Osteoblast (primary cell): ENCODE results near the gene DNAI1. TPM values are rescaled to one million over a fixed set of nuclear protein-coding genes. Genes with fewer than 3 reads are reported as not detected.

Source experiments
- DNase-seq: peaks from one replicate; pipeline ENCODE4 v3.0.0; 2011; ENCODE audit warnings: low spot score, mixed read lengths; ENCODE audit not compliant: insufficient read length; ENCODE audit errors: missing footprints
- H2AFZ ChIP-seq: 2 replicates; pipeline ENCODE4 v1.6.0; 2011; ENCODE audit warnings: mild to moderate bottlenecking, low read length
- H3K27ac ChIP-seq: 2 replicates; pipeline ENCODE4 v1.5.1; 2011; ENCODE audit warnings: mild to moderate bottlenecking, low read depth, low read length, moderate library complexity
- H3K27me3 ChIP-seq: 2 replicates; pipeline ENCODE4 v1.6.0; 2012; ENCODE audit warnings: mild to moderate bottlenecking, control low read depth, inconsistent platforms, low read length, moderate library complexity; ENCODE audit not compliant: insufficient read depth
- H3K36me3 ChIP-seq: 2 replicates; pipeline ENCODE4 v1.5.1; 2011; ENCODE audit warnings: mild to moderate bottlenecking, low read length, control low read depth, moderate library complexity; ENCODE audit not compliant: insufficient read depth
- H3K4me1 ChIP-seq: 2 replicates; pipeline ENCODE4 v1.5.1; 2011; ENCODE audit warnings: mild to moderate bottlenecking, low read length, control low read depth, moderate library complexity; ENCODE audit not compliant: insufficient read depth
- H3K4me2 ChIP-seq: 2 replicates; pipeline ENCODE4 v1.6.0; 2011; ENCODE audit warnings: mild to moderate bottlenecking, low read length; ENCODE audit not compliant: insufficient read depth
- H3K4me3 ChIP-seq: fragments of 200-600 bp; sonication (generic); 3 replicates; pipeline ENCODE4 v1.5.1; 2012; ENCODE audit warnings: mild to moderate bottlenecking, low read length, inconsistent platforms; ENCODE audit not compliant: insufficient read depth
- H3K79me2 ChIP-seq: 2 replicates; pipeline ENCODE4 v1.6.0; 2012; ENCODE audit warnings: mild to moderate bottlenecking, low read length, control low read depth, inconsistent platforms; ENCODE audit not compliant: insufficient read depth
- H3K9me3 ChIP-seq: 2 replicates; pipeline ENCODE4 v1.5.1; 2011; ENCODE audit warnings: low read depth, low read length, control low read depth
- H4K20me1 ChIP-seq: 2 replicates; pipeline ENCODE4 v1.6.0; 2012; ENCODE audit warnings: mild to moderate bottlenecking, low read length, control low read depth; ENCODE audit not compliant: insufficient read depth
- CTCF ChIP-seq: IDR thresholded peaks from 2 replicates; pipeline ENCODE4 v1.5.1; 2011; ENCODE audit warnings: mild to moderate bottlenecking, low read depth, low read length, moderate library complexity; ENCODE audit errors: extremely low read depth
- total RNA-seq: library from RNA; depleted of rRNA; stranded (reverse); fragments of >200 nt; gene quantifications from 2 replicates; pipeline ENCODE4 v1.2.3, GENCODE V29; 2012

The DNAI1 gene
- 47.4 TPM in 1 of 2 replicates, not detected in the other for total RNA-seq

- Histone ChIP-seq H3K4me2 (peak within 1 kb of the TSS; percentile 95), H3K27me3 (peaks cover 20% of the 10 kb centered on the region), H3K9me3 (no peaks in the 10 kb centered on the region), H2AFZ (peak within 1 kb of the TSS; percentile 98), H3K4me1 (peaks cover 27% of the 10 kb centered on the region), H3K36me3 (no peaks in the 10 kb centered on the region), H3K27ac (peak within 1 kb of the TSS; percentile 79), H4K20me1 (peaks cover 28% of the 10 kb centered on the region), H3K4me3 (peak within 1 kb of the TSS; percentile 92), H3K79me2 (peaks cover 40% of the 10 kb centered on the region)
- TF ChIP-seq CTCF, result no peak
- DNase-seq, result peak; percentile 100
Measured at GRCh38 chr9:34458013-34458958, at the start of gene DNAI1, which contains the start of gene FAM219A. DNAI1 (plus strand) TSS chr9:34458805; CDS start chr9:34459006, 201 bp downstream. FAM219A (minus strand) TSS chr9:34458570; CDS start chr9:34458263, 307 bp downstream.

- no peak for TF ChIP-seq CTCF
- H3K9me3 ChIP-seq, result no peaks in the 10 kb centered on the region
- no peaks in the 10 kb centered on the region for H3K79me2 ChIP-seq
- H4K20me1 ChIP-seq, result peaks cover 65% of the 10 kb centered on the region
- DNase-seq, result no peak
- H3K4me3 ChIP-seq, result no peak overlapping the region
- no peak overlapping the region for H3K4me2 ChIP-seq
- no peak overlapping the region for H3K27ac ChIP-seq
- H2AFZ ChIP-seq, result no peak overlapping the region
- H3K36me3 ChIP-seq, result peaks cover 5% of the 10 kb centered on the region
- H3K27me3 ChIP-seq, result no peaks in the 10 kb centered on the region
- peaks cover 8% of the 10 kb centered on the region for H3K4me1 ChIP-seq
Measured at GRCh38 chr9:34409154-34409553, 49.5 kb upstream of the DNAI1 start.

- no peak overlapping the region for H3K4me2 ChIP-seq
- H3K79me2 ChIP-seq, result no peaks in the 10 kb centered on the region
- H3K4me1 ChIP-seq, result no peaks in the 10 kb centered on the region
- H3K27ac ChIP-seq, result no peak overlapping the region
- no peaks in the 10 kb centered on the region for H3K36me3 ChIP-seq
- no peaks in the 10 kb centered on the region for H3K9me3 ChIP-seq
- no peak overlapping the region for H3K4me3 ChIP-seq
- no peak for DNase-seq
- H3K27me3 ChIP-seq, result no peaks in the 10 kb centered on the region
- peaks cover 67% of the 10 kb centered on the region for H4K20me1 ChIP-seq
- no peak overlapping the region for H2AFZ ChIP-seq
- no peak for TF ChIP-seq CTCF
Measured at GRCh38 chr9:34412336-34412735, 46.3 kb upstream of the DNAI1 start.

- Histone ChIP-seq H3K27ac (no peak overlapping the region), H3K4me1 (no peaks in the 10 kb centered on the region), H3K27me3 (no peaks in the 10 kb centered on the region), H4K20me1 (peaks cover 66% of the 10 kb centered on the region), H3K4me3 (no peak overlapping the region), H3K36me3 (no peaks in the 10 kb centered on the region), H3K79me2 (no peaks in the 10 kb centered on the region), H3K4me2 (no peak overlapping the region), H3K9me3 (no peaks in the 10 kb centered on the region), H2AFZ (no peak overlapping the region)
- no peak for DNase-seq
- no peak for TF ChIP-seq CTCF
Measured at GRCh38 chr9:34413231-34413852, 45.3 kb upstream of the DNAI1 start.
